Non-pigmented ciliary epithelial cell (primary cell): Measurements from ENCODE around the gene GALNS.

ENCODE experiments used
- DNase-seq: peaks from one replicate; pipeline ENCODE4 v3.0.0-alpha.2; 2010; ENCODE audit warnings: low read depth

The GALNS gene

DNA sequence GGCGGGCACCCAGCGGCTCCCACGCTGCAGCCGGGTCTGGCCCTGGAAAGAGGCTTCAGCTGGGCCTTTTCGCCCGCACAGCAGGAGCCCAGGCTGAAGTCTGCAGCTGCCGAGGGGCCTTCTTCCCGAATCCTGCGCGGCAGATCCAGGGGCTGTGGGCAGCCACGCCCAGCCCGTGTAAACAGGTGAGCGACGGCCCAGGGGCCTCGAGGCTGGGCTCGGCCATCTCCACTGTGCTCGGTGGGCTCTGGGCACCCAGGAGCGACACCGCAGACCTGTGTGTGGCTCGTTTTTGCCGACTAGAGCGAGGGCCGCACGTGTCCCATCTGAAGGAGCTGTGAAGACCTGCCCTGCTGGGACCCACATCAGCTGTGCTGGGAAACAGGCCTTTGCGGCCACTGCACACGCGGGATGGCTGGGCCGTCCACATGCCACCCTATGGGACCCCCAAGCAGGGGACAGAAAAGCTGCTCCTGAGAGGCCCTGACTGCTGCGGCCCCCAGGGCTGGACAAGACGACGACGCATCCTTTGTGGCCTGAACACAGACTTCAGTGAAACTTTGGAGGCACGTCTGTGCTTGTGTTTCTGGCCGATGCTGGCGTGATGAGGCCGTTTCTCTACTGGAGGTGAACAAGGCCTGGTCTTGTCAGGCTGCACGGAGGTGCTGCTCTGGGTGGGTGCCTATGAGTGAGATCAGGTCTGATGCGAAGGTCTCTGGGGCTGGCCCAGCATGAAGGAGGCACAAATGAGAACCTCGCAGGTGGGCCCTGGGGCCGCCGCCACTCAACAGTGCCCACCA is 39.8 kb downstream of the GALNS start:
- DNase-seq, result no peak

DNA sequence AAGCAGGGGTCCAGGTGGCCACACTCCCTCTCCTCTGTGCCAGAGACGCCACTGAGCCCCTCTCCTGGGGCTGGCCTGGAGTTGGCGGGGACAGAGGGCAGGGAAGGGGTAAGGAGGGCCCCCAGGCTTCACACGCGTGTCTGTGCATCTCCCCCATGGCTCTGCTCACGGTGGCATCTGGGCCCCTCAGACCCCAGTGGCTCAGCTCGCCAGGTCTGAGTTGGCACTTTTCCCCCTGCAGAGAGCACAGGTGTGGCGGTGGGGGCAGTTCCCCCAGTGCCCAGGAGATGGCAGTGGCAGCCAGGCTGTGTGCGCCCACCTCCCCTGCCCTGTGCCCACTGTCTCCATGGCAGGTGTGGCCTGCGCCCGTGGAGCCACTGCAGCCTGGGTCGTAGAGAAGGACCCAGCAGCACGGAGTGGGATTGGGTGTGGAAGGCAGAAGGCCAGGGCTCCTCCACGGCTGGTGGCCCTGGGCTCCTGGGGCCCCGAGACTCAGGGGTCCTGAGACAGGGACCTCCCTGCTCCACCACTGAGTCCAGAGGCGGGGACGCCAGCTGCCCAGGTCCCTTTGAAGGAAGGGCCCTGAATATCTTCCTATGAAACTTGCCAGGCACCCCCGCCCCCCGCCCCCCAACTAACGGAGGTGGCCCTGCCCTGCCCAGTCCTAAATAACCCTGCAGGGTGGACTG is 40.7 kb downstream of the GALNS start:
- no peak for DNase-seq

DNA sequence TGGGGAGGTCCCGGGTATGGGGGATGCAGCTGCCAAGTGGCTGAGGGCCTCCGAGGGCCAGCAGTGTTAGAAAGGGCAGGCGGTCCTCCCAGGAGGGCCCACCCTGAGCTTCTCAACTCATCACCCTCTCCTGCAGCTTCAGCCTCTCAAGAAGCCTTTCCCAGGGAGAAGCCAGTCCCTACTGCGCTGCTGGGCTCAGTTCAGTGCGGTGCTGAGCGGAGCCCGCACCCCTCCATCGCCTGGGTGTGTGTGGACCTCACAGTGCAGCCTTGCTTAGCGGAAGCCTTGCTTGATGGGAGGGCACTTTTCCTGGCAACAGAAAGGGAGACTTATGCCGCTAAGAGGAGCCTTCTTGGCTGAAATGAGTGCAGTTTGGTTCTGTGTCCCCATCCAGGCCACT is 41.5 kb downstream of the GALNS start:
- DNase-seq, result no peak

DNA sequence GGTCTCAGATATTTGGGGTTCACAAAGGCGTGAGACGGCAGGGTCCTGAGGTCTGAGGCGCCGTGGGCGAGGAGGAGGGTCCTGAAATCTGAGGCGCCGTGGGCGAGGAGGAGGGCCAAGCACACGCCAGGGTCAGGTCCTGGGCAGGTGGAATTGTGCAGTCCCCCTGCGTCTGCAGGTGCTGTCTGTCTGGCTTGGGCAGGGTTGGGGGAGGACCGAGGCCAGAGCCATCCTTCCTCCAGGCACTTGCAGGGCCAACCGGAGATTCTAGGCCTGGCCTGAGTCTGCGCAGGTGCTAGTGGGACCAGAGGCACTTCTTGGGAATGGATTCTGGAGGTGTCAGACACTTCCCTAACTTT is 42.6 kb downstream of the GALNS start:
- DNase-seq, result no peak

DNA sequence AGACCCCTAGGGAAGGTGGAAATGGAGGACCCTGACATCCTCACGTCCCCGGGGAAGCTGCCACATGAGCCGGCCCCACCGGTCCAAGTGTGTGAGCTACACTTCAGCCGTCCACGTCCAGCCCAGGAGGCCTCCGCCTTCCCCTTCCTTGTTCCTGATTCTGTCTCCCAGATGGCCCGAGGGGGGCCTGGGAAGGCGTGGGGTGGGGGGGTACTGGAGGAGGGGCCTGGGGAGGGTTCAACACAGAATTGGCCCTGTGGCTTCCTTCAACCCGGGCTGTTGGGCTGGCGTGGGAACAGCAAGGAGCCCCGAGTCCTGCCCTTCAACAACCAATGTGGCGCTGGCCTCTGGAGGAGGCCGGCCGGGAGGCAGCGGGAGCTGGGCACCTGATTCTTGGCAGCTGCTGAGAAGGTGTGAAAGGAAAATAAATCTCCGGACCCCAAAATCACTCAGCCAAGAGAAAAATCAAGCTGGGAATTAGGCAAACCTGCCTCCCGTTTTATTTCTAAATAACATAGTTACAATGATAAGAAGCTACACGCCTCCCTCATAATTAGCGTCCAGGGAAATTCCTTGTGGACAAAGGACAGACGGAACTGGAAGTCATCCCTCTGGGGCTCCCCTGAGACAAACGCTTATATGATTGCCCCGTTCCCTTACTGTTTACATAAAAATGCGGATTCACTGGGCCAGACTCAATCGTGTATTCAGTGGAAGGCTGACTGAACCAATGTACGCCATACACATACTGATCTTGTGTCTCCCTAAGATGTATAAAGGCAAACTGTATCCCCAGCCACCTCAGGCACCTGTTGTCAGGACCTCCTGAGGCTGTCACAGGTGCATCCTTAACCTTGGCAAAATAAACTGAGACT is 43.2 kb downstream of the GALNS start:
- no peak for DNase-seq

DNA sequence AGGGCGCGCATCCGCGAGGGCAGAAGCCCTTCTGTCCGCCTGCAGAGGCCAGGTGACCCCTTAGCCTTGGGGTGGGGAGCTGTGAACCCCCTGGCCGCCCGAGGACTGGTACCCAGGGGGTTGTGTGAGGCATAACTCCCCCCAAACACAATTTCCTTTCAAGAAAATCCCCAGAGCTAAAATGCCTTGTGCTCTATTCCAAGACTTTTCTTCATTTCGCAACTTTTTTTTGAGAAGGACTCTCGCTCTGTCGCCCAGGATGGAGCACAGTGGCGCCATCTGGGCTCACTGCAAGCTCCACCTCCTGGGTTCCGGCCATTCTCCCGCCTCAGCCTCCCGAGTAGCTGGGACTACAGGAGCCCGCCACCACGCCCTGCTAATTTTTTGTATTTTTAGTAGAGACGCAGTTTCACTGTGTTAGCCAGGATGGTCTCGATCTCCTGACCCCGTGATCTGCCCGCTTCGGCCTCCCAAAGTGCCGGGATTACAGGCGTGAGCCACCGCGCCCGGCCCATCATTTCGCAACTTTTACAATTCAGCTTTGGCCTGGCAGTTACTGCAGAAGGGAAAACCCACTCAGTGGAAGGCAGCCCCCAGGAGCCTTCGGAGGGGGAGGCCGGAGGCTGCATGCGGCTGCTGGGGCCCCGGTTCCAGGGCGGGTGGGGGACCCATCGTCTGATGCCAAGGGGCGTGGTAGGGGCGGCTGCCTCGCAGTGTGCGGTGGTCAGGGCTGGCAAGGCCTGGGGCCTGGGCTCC is 44.1 kb downstream of the GALNS start:
- DNase-seq, result no peak

DNA sequence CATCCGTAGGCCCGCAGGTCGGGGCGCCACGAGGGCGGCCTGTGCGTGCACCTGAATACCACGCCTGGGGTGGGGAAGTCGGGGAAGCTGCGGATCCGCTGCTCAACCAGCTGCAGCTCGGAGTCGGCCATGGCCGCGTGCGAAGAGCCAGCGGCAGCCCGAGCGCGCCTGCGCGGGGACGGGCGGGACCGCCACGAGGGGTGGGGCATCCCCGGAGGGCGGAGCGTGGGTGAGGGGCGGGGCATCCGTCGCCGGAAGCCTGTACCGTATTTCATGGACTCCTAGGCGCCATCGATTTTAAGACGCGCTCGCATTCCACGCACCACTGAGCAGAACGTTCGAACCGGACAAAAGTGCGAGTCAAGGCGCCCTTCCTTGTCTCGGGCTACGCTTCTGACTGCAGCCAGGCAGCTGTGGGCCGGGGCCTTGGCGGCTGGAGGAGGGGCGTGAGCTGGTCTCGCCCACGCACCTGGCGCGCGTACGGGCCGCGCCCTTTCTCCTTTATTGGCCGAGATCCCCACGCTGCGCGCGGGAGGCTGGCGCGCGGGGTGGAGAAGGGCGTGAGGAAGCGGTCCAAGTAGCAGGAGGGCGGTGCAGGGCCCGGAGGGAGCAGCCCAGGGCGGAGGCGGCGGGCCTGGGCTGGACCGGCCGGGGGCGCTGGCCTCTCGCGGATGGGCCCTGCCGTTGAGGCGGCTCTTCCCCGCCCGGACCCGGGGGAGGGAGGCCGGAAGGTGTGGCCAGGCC is 44.8 kb downstream of the GALNS start, which contains the start of gene APRT:
APRT (minus strand) TSS at position 160 of the 744 bp plus-strand sequence; CDS start at position 131, 29 bp downstream.
- DNase-seq, result peak; percentile 71

DNA sequence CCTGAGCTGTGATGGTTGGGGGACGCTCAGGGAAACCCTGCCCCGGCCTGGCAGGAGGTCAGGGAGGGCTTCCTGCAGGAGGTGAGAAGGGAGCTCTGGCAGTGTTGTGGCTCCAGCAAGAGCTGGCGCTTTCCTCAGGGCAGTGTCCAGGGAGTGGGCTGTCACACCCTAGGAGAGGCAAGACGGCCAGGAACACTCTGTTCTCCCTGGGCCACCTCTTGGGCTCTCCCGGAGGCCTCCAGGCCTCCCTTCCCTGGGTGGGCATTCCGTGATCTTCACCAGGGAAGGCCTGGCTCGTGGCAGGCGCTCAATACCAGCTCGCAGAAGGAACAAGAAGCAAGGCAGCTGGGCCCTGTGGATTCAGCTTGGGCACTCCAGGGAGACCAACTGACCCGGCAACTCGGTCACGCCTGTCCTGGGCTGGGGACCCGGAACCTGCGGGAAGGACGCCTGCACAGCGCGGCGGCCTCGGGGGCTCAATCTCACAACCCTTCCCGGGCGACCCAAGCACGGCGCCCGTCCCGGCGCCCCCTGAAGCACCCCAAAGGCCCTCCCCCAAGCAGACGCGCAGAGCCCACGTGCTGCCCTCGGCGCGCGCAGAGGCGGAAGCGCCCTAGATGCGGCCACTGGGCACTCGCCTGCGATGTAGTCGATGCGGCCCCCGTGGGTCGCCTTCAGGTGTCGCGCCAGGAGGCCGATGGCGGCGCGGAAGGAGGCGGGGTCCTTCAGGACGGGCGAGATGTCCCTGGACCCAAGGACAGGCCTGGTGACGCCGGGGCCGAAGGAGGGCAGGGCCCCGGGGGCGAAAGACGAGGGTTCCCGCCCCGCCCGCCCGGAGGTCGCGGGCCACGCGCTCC is 45.6 kb downstream of the GALNS start:
- DNase-seq, result no peak

DNA sequence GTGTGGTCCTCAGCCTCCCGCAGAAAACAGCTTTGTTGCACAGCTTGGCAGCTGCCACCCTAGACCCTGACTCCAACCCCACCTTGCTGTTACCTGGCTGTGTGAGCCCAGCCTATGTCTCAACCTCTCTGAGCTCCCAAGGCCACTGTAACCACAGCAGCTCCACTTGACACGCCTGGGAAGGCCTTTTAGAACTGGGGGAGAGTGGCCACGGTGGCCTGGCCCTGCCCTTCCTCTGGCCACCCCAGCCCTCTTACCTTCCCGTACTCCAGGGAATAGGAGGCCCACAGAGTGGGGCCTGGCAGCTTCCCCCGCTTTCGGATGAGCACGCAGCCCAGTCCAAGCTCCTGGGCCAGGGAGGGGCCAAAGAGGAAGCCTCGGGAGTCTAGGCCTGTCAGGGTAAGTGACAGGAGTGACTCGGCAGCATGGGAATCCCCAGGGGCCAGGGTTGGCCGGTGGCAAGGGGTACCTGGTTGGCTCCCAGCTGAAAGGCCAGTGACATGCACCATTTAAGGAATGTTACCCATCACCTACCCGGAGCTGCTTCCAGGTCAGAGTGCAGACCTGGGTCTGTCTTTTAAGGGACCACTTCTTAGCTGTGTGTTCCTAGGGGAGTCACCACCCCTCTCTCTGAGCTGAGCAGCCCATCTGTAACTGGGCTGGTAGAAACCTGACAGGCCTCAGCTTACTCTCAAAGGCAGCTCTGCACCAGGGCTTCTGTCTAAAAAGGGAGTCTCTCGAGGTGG is 46.4 kb downstream of the GALNS start:
- DNase-seq, result no peak

DNA sequence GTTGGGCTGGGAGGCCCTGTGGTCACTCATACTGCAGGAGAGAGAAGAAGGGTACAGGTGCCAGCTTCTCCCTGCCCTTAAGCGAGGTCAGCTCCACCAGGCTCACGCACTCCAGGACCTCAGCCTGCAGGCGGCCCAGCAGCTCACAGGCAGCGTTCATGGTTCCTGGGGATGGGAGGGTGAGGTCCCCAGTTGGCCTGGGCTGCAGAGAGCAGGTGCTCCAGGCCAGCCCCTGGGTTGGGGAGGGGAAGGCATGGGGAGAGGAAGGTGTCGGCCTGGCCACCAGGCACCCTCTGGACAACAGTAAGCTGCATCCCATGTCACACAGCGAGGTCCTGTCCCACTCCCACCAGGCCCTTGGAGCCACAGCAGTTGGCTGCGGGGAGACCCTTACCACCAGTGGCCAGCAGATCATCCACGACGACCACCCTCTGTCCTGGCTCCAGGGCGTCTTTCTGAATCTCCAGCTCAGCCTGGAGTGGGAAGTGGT is 47.0 kb downstream of the GALNS start:
- DNase-seq, result no peak

DNA sequence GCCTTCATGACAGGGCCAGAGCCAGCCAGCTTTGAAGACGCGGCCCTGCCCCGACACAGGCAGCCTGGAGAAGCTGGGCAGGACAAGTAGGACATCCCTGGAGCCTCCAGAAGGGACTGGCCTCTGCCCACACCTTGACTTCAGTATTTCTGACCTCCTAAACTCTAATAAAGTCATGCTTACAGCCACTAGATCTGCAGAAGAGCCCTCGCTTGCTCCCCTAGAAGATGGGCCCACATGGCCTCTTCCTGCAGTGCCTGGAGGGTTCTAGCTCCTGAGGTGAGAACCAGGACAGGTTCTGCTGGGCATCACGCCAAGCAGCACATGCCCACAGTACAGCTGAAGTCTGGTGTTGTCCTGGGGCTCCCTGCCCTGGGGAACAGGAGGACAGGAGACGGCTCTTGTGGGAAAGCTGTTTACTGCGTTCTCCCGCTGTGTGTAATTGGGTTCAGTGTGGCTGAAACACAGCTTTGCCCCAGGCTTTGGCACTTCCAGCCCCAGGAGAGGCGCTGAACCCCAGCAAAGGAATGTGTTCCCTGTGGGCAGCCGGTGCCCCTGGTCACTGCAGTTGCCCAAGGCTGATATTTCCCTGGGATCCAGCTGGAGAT is 47.6 kb downstream of the GALNS start:
- no peak for DNase-seq

DNA sequence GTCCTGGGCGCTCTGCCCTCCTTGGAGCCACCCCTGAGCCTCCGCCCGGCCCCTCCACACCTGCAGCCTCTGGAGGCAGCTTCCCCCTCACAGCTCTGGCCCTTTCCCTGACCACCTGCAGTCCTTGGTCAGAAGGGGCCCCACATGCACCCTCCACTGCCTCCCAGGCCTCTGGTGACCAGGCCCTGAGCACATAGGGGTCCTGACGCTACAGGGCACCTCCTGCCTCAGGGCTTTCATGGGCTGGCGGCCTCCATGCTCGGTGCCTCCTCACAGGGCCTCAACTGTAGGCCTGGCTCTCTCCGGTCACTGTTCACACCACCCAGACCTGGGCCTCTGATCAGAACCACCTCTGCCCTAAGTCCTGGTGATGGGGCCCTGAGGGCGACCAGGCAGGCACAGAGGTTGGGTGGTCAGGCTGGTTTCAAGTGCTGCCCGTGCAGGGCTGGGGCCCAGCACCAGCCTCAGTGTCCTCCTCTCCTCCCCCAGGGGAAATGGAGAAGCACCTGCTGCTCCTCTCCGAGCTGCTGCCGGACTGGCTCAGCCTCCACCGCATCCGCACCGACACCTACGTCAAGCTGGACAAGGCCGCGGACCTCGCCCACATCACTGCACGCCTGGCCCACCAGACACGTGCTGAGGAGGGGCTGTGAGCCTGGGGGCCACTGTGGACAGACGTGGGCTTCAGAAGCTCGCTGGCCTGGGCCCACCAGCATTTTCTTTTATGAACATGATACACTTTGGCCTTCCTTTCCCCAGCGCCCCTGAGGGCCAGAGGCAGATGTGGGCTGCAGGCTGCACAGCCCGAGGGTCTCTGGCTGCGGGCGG is 48.9 kb downstream of the GALNS start:
- DNase-seq, result no peak

DNA sequence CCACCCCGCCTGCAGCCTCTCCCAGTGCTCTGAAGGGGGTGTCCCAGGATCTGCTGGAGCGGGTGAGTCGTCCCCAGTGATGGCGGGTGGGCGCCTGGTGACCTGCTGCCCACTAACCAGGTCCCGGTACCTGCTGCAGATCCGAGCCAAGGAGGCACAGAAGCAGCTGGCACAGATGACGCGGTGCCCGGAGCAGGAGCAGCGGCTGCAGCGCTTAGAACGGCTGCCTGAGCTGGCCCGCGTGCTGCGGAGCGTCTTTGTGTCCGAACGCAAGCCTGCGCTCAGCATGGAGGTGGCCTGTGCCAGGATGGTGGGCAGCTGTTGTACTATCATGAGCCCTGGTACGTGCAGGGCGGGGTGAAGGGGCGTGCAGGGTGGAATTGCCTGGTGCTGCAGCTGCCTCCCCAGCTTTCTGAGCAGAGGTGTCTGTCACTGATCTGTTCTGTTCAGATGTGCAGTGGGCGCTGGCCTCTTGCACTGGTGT is 49.6 kb downstream of the GALNS start:
- no peak for DNase-seq

DNA sequence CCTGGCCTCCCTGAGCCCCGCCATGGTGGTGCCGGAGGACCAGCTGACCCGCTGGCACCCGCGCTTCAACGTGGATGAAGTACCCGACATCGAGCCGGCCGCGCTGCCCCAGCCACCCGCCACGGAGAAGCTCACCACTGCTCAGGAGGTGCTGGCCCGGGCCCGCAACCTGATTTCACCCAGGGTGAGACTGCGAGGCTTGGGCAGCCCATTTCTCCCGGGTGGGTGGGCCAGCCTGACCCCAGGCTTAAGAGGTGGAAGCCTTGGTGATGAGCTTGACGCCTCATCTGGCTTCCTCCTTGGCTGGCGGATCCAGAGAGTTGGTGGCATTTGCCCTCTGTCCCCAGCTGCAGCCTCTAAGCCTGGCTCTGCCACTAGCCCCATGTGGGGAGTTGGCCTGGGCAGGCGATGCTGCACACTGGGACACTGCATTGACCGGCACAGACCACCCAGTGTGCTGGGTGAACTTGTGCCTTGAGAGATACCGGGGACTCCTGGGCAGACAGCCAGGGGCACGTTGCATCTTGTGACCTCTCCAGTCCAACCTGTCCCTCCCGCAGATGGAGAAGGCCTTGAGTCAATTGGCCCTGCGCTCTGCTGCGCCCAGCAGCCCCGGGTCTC is 50.1 kb downstream of the GALNS start:
- DNase-seq, result no peak

DNA sequence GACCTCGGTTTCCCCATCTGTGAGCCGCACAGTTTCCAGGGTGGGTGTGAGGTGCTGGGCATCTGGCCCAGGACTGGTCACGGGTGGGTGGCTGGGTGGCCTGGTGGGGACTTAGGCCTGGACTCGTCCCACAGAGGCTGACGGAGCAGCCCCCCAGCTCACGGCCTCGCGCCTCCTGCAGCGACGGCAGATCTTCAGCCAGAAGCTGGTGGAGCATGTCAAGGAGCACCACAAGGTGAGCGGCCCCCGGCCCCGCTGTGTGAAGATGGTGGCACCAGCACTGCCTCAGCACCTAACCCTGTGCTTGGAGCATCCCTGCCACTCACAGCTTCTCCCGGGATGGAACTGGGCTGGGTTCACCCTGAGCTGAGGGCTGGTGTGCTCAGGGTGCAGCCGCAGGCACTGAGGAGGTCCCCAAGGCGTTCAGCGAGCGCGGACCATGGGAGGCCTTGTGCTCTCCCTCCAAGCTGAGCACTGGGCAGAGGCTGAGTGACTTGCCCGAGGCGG is 50.8 kb downstream of the GALNS start:
- DNase-seq, result no peak

DNA sequence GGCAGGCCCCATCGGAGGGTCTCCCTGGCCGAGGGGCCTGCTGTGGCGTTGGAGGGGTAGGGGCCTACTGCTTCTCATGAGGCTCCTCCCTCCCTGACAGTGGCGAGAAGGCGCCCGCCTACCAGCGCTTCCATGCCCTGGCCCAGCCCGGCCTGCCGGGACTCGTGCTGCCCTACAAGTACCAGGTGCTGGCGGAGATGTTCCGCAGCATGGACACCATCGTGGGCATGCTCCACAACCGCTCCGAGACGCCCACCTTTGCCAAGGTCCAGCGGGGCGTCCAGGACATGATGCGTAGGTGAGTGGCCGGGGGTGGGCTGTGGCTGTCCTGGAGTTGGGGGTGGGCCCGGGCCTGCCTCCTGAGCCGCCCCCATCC is 51.4 kb downstream of the GALNS start:
- no peak for DNase-seq
